Neuronal stem cell (in vitro differentiated cells): Measurements from ENCODE around the gene IL1RAP.

Experiments
- DNase-seq: peaks from one replicate; pipeline ENCODE4 v3.0.0-alpha.2; 2013; ENCODE audit warnings: low spot score
- H2AFZ ChIP-seq: one replicate; pipeline ENCODE4 v1.6.1; 2013; ENCODE audit warnings: mild to moderate bottlenecking, low read length, inconsistent platforms
- H2AK5ac ChIP-seq: 2 replicates; pipeline ENCODE4 v1.6.1; 2013; ENCODE audit warnings: low read depth, mild to moderate bottlenecking, inconsistent platforms, low read length, moderate library complexity, mixed read lengths
- H2BK120ac ChIP-seq: 2 replicates; pipeline ENCODE4 v1.6.1; 2013; ENCODE audit warnings: low read depth, mild to moderate bottlenecking, inconsistent platforms, low read length, moderate library complexity, mixed read lengths
- H2BK12ac ChIP-seq: one replicate; pipeline ENCODE4 v1.6.1; 2013; ENCODE audit warnings: low read length, inconsistent platforms
- H2BK15ac ChIP-seq: 2 replicates; pipeline ENCODE4 v1.6.1; 2013; ENCODE audit warnings: mild to moderate bottlenecking, low read length, inconsistent platforms, mixed read lengths
- H2BK5ac ChIP-seq: one replicate; pipeline ENCODE4 v1.6.1; 2013; ENCODE audit warnings: inconsistent platforms, mild to moderate bottlenecking, low read length, moderate library complexity
- H3K14ac ChIP-seq: one replicate; pipeline ENCODE4 v1.6.1; 2013; ENCODE audit warnings: low read length, inconsistent platforms
- H3K18ac ChIP-seq: 2 replicates; pipeline ENCODE4 v1.6.1; 2013; ENCODE audit warnings: low read length, inconsistent platforms
- H3K23ac ChIP-seq: 2 replicates; pipeline ENCODE4 v1.6.1; 2013; ENCODE audit warnings: low read depth, mild to moderate bottlenecking, mixed read lengths, low read length, inconsistent platforms; ENCODE audit not compliant: poor library complexity
- H3K27ac ChIP-seq: replicated peaks from 3 replicates; pipeline ENCODE4 v1.5.1; 2013; ENCODE audit warnings: low read length, inconsistent platforms
- H3K27me3 ChIP-seq, 3 experiments: 2 replicates each; pipeline ENCODE4 v1.6.1; 2013; ENCODE audit warnings: low read length in 3 of 3, mild to moderate bottlenecking in 2 of 3, inconsistent platforms in 1 of 3, low read depth in 1 of 3, mixed read lengths in 1 of 3, moderate library complexity in 1 of 3; ENCODE audit not compliant: control insufficient read depth in 3 of 3, insufficient read depth in 3 of 3
- H3K36me3 ChIP-seq, 2 donors: replicated peaks in 1 of 2; 2 replicates each; pipeline ENCODE4 v1.6.1; 2013; ENCODE audit warnings: low read length in 2 of 2; ENCODE audit not compliant: control insufficient read depth in 2 of 2, insufficient read depth in 2 of 2
- H3K4ac ChIP-seq: 2 replicates; pipeline ENCODE4 v1.6.1; 2013; ENCODE audit warnings: inconsistent platforms, mild to moderate bottlenecking, low read length, moderate library complexity
- H3K4me1 ChIP-seq, 2 donors: 1 replicate in 1 of 2; 2 replicates in 1 of 2; pipeline ENCODE4 v1.6.1; 2013; ENCODE audit warnings: low read length in 2 of 2, low read depth in 1 of 2; ENCODE audit not compliant: control insufficient read depth in 2 of 2, insufficient read depth in 1 of 2
- H3K4me2 ChIP-seq: one replicate; pipeline ENCODE4 v1.6.1; 2013; ENCODE audit warnings: mild to moderate bottlenecking, low read length, inconsistent platforms; ENCODE audit not compliant: insufficient read depth, poor library complexity, severe bottlenecking
- H3K4me3 ChIP-seq, 2 donors: 2 replicates each; pipeline ENCODE4 v1.5.1; 2013; ENCODE audit warnings: low read length in 2 of 2, mild to moderate bottlenecking in 2 of 2, inconsistent platforms in 1 of 2, moderate library complexity in 1 of 2
- H3K79me1 ChIP-seq: one replicate; pipeline ENCODE4 v1.6.1; 2013; ENCODE audit warnings: low read depth, mild to moderate bottlenecking, inconsistent platforms, low read length, moderate library complexity
- H3K9ac ChIP-seq: one replicate; pipeline ENCODE4 v1.6.1; 2013; ENCODE audit warnings: mild to moderate bottlenecking, low read depth, low read length, inconsistent platforms; ENCODE audit not compliant: poor library complexity
- H3K9me3 ChIP-seq, 2 donors: replicated peaks in 1 of 2; 2 replicates each; pipeline versions ENCODE3 to v1.6.1; 2013; ENCODE audit warnings: low read length in 2 of 2, mild to moderate bottlenecking in 2 of 2, inconsistent platforms in 1 of 2, low read depth in 1 of 2, mixed read lengths in 1 of 2, moderate library complexity in 1 of 2; ENCODE audit not compliant: control insufficient read depth in 2 of 2, insufficient read depth in 1 of 2
- H4K8ac ChIP-seq: one replicate; pipeline ENCODE4 v1.6.1; 2013; ENCODE audit warnings: low read depth, mild to moderate bottlenecking, inconsistent platforms, low read length, moderate library complexity
- H4K91ac ChIP-seq: one replicate; pipeline ENCODE4 v1.6.1; 2013; ENCODE audit warnings: low read length, low read depth, mild to moderate bottlenecking, inconsistent platforms; ENCODE audit not compliant: poor library complexity
- WGBS, 2 donors: extraction: QIAGEN DNeasy Blood & Tissue Kit; methylation state at CpG; one replicate each; pipeline ENCODE4 v1.1.7; 2013; ENCODE audit warnings: missing lambda C conversion rate in 2 of 2, mixed read lengths in 1 of 2; ENCODE audit not compliant: insufficient read length in 2 of 2, insufficient replicate concordance in 1 of 2; ENCODE audit errors: extremely low coverage in 2 of 2; 5-methylcytosine and 5-hydroxymethylcytosine counted together

IL1RAP gene

DNA sequence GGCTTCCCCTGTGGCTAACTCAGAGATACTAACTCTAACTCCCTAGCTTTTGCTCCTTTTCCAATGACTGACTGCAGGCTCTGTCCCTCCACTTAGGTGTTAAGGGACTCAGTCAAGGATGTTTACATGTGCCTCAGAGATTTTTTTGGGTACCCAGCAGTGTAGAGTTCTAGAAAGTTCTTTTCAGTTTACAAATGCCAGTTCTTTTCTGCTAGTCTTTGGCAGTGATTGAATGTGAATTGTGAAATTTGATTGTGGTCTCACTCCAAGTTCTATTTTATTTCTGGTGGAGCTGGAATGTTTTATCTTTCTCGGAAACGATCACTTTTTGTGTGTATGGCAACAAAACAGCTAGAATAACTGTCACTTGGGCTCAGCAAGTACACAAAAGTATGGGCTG, 60.6 kb downstream of the IL1RAP start:
- H3K9me3 ChIP-seq: peaks cover 0 to 5% of the 10 kb centered on the region in 2 donors
- no peak overlapping the region for H3K27ac ChIP-seq
- H2BK5ac ChIP-seq: no peak overlapping the region
- H3K79me1 ChIP-seq: no peaks in the 10 kb centered on the region
- no peak overlapping the region for H2AFZ ChIP-seq
- DNase-seq: no peak
- H3K18ac ChIP-seq: no peak overlapping the region
- no peak overlapping the region for H2BK12ac ChIP-seq
- H3K4me3 ChIP-seq: no peak overlapping the region
- no peak overlapping the region for H4K8ac ChIP-seq
- H3K27me3 ChIP-seq: no peaks in the 10 kb centered on the region
- no peak overlapping the region for H2BK15ac ChIP-seq
- no peak overlapping the region for H2AK5ac ChIP-seq
- H3K23ac ChIP-seq: no peak overlapping the region
- H2BK120ac ChIP-seq: no peak overlapping the region
- H3K14ac ChIP-seq: no peak overlapping the region
- H3K4ac ChIP-seq: no peak overlapping the region
- H3K4me1 ChIP-seq: no peaks in the 10 kb centered on the region
- no CpG with 5 or more reads among the region's 2 CpGs for WGBS, 2 donors
- H3K4me2 ChIP-seq: no peak overlapping the region
- H3K9ac ChIP-seq: no peak overlapping the region
- no peak overlapping the region for H4K91ac ChIP-seq
- H3K36me3 ChIP-seq: no peaks in the 10 kb centered on the region

DNA sequence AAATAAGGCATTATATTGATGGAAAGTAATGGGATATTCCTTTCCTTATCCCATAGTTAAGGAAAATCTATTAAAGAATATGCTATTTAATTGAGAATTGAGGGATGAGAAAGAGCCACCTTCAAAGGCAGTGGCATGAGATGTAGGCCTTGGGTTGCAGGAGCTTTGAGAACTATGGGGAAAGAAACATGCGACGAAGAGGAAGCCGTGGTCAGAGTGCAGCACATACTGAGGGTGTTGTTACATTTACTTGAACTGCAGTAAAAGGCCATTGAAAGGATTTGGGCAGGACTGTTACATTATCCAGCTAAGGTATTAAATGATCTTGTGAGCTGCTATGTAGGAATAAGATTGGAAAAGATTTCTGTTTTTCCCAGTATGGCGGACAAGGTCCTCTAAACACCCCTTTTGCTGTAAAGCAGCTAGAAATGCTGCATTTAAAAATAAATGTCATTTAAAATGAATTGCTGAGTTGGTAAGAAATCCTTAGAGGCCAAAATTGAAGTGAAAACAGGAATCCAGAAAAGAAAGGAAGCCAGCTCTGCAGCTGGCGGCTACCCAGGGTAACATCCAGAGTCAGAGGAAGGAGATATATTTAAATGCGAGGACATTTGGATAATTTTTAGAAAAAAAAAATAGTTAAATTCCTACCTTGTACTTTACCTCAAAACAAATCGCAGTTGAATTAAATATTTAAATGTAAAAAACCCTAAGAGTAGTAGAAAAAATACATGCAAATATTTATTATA, 61.7 kb downstream of the IL1RAP start:
- Histone ChIP-seq H3K23ac (no peak overlapping the region), H3K27ac (no peak overlapping the region), H3K27me3 (no peaks in the 10 kb centered on the region), H2BK120ac (no peak overlapping the region), H3K36me3 (no peaks in the 10 kb centered on the region), H2BK12ac (no peak overlapping the region), H3K9me3 (peaks cover 0 to 5% of the 10 kb centered on the region in 2 donors), H2BK15ac (no peak overlapping the region), H3K79me1 (no peaks in the 10 kb centered on the region), H4K91ac (no peak overlapping the region), H3K4ac (no peak overlapping the region), H2AK5ac (no peak overlapping the region), H3K14ac (no peak overlapping the region), H4K8ac (no peak overlapping the region), H2BK5ac (no peak overlapping the region), H2AFZ (no peak overlapping the region), H3K4me3 (no peak overlapping the region), H3K18ac (no peak overlapping the region), H3K4me1 (no peaks in the 10 kb centered on the region), H3K9ac (no peak overlapping the region), H3K4me2 (no peak overlapping the region)
- no CpG with 5 or more reads among the region's 7 CpGs for WGBS, 2 donors
- no peak for DNase-seq

- WGBS, 2 donors: no CpG with 5 or more reads among the region's 4 CpGs
These were observed 63.3 kb downstream of the IL1RAP start for GRCh38 chr3:190577225-190577624.

DNA sequence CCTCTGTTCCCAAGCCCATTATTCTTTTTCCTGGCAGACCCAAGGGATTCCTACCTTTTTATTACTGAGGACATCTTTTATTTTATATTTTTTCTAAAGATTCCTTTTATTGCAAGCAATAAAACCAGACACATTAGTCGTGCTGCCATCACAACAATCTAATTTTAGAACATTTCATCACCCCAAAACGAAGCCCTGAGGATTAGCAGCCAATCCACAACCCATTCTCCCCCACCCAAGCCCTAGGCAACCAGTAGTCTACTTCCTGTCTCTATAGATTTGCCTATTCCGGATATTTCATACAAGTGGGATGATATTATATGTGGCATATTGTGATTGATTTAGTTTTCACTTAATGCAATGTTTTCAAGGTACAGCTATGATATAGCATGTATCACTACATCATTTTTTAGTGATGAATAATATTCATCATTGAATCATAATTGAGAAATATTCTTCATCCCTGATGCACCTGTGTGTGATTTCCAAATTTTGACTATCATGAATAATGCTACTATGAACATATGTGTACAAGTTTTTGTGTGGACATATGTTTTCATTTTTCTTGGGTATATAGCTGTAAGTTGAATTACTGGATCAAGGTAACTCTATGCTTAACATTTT, 65.7 kb downstream of the IL1RAP start:
- H2BK120ac ChIP-seq: no peak overlapping the region
- no peak overlapping the region for H3K14ac ChIP-seq
- no peak overlapping the region for H3K4ac ChIP-seq
- H2BK12ac ChIP-seq: no peak overlapping the region
- H3K4me1 ChIP-seq: no peaks in the 10 kb centered on the region
- H3K23ac ChIP-seq: no peak overlapping the region
- H3K9ac ChIP-seq: no peak overlapping the region
- no peak overlapping the region for H3K27ac ChIP-seq
- no peak overlapping the region for H2AK5ac ChIP-seq
- H3K18ac ChIP-seq: no peak overlapping the region
- H3K27me3 ChIP-seq: no peaks in the 10 kb centered on the region
- no peak overlapping the region for H3K4me2 ChIP-seq
- H3K9me3 ChIP-seq: peaks cover 0 to 5% of the 10 kb centered on the region in 2 donors
- DNase-seq: no peak
- no peak overlapping the region for H2AFZ ChIP-seq
- no peak overlapping the region for H4K91ac ChIP-seq
- H4K8ac ChIP-seq: no peak overlapping the region
- H3K4me3 ChIP-seq: no peak overlapping the region
- no peaks in the 10 kb centered on the region for H3K36me3 ChIP-seq
- H2BK5ac ChIP-seq: no peak overlapping the region
- H2BK15ac ChIP-seq: no peak overlapping the region
- WGBS, 2 donors: no CpG with 5 or more reads among the region's 3 CpGs
- H3K79me1 ChIP-seq: no peaks in the 10 kb centered on the region

More at GRCh38 chr3:190577225-190577624, 63.3 kb downstream of the IL1RAP start:
- Histone ChIP-seq H3K79me1 (no peaks in the 10 kb centered on the region), H3K27ac (no peak overlapping the region), H2BK120ac (no peak overlapping the region), H2BK5ac (no peak overlapping the region), H3K9ac (no peak overlapping the region), H2BK15ac (no peak overlapping the region), H3K9me3 (peaks cover 0 to 5% of the 10 kb centered on the region in 2 donors), H4K91ac (no peak overlapping the region), H2AK5ac (no peak overlapping the region), H3K4me2 (no peak overlapping the region), H3K4me1 (no peaks in the 10 kb centered on the region), H3K23ac (no peak overlapping the region), H4K8ac (no peak overlapping the region), H3K4me3 (no peak overlapping the region), H3K4ac (no peak overlapping the region), H2AFZ (no peak overlapping the region), H3K18ac (no peak overlapping the region), H3K27me3 (no peaks in the 10 kb centered on the region), H3K36me3 (no peaks in the 10 kb centered on the region), H3K14ac (no peak overlapping the region), H2BK12ac (no peak overlapping the region)
- no peak for DNase-seq
